Spleen (tissue), 11 donors: ENCODE results near the gene RND2. TPM values are rescaled to one million over a fixed set of nuclear protein-coding genes. Genes with fewer than 3 reads are reported as not detected.

Source experiments
- DNase-seq: peaks from one replicate; pipeline ENCODE4 v3.0.0-alpha.2; 2020
- H3K27ac ChIP-seq, 8 donors: fragments of 200-600 bp; sonication (generic) in 7 of 8; 1 replicate in 4 of 8; 2 replicates in 4 of 8; pipeline versions ENCODE4 v1.5.0 to v1.8.0; 2016 to 2021; ENCODE audit warnings: inconsistent platforms in 4 of 8, mild to moderate bottlenecking in 4 of 8, moderate library complexity in 1 of 8
- H3K27me3 ChIP-seq, 7 donors: fragments of 200-600 bp; sonication (generic) in 6 of 7; replicated peaks in 1 of 7; 1 replicate in 4 of 7; 2 replicates in 3 of 7; pipeline versions ENCODE4 v1.5.0 to v1.8.0; 2016 to 2021; ENCODE audit warnings: inconsistent platforms in 3 of 7, mild to moderate bottlenecking in 1 of 7
- H3K36me3 ChIP-seq, 6 donors: fragments of 200-600 bp; sonication (generic) in 5 of 6; 1 replicate in 4 of 6; 2 replicates in 2 of 6; pipeline versions ENCODE4 v1.5.0 to v1.8.0; 2016 to 2021; ENCODE audit warnings: inconsistent platforms in 2 of 6
- H3K4me1 ChIP-seq, 6 donors: fragments of 200-600 bp; sonication (generic) in 5 of 6; 1 replicate in 3 of 6; 2 replicates in 3 of 6; pipeline versions ENCODE4 v1.5.0 to v1.8.0; 2016 to 2021; ENCODE audit warnings: inconsistent platforms in 3 of 6
- H3K4me3 ChIP-seq, 8 donors: fragments of 200-600 bp; sonication (generic) in 7 of 8; 1 replicate in 4 of 8; 2 replicates in 4 of 8; pipeline versions ENCODE4 v1.5.0 to v1.8.0; 2016 to 2021; ENCODE audit warnings: inconsistent platforms in 4 of 8, mild to moderate bottlenecking in 4 of 8, moderate library complexity in 2 of 8
- H3K9me3 ChIP-seq, 8 donors: fragments of 200-600 bp; sonication (generic) in 7 of 8; 1 replicate in 4 of 8; 2 replicates in 4 of 8; pipeline versions ENCODE4 v1.5.0 to v1.8.0; 2016 to 2021; ENCODE audit warnings: inconsistent platforms in 4 of 8
- POLR2A ChIP-seq, 3 donors: fragments of 450-650 bp; IDR thresholded peaks; one replicate each; pipeline ENCODE4 v1.5.1; 2017; ENCODE audit warnings: antibody characterized with exemption in 3 of 3, mild to moderate bottlenecking in 1 of 3
- POLR2AphosphoS5 ChIP-seq, 3 donors: sonication (generic); formaldehyde crosslinking; IDR thresholded peaks; one replicate each; pipeline ENCODE4 v1.5.1; 2017; ENCODE audit warnings: antibody characterized with exemption in 3 of 3
- WGBS, 5 donors: extraction: QIAGEN DNeasy Blood & Tissue Kit in 3 of 5; methylation state at CpG; one replicate each; pipeline versions ENCODE4 v1.1.5 to v1.1.7; 2013 to 2018; 5-methylcytosine and 5-hydroxymethylcytosine counted together
- intact Hi-C: fragments of 100-400 bp; cut with DNase I; formaldehyde crosslinking; loops from one replicate; pipeline ENCODE4 v1.15.0; 2023; ENCODE audit warnings: low total_unique reads
- polyA plus RNA-seq, 3 donors: library from polyadenylated mRNA; stranded (reverse); fragments of 200-250 nt; gene quantifications; one replicate each; pipeline ENCODE4 v1.2.1, GENCODE V29; 2013
- total RNA-seq, 7 donors: library from RNA; depleted of rRNA in 3 of 7; stranded (reverse); fragments of >200 nt in 3 of 7; fragmentation: NEBNext Ultra II Directional in 4 of 7; extraction: Animal tissue kit (Norgen Biotek cat#: 25700) in 4 of 7; gene quantifications; one replicate each; pipeline versions ENCODE4 v1.1.0 to v1.2.1, GENCODE V29; 2016 to 2021
- TF ChIP-seq, protein P1 (sequence below), 11 experiments: fragments of 200-600 bp in 7 of 11; fragments of 450-650 bp in 4 of 11; sonication (generic) in 4 of 11; IDR thresholded peaks in 8 of 11; conservative IDR thresholded peaks in 3 of 11; 1 replicate in 7 of 11; 2 replicates in 4 of 11; pipeline versions ENCODE4 v1.4.0 to v1.8.0; 2016 to 2021; ENCODE audit warnings: antibody characterized with exemption in 11 of 11, inconsistent platforms in 4 of 11, mild to moderate bottlenecking in 1 of 11
- donor health status: healthy with polysubstance abuse.
- donor health status: DM: no; HTN: no; CAD: no; lungs with moderate emphysema.
- donor health status: DM: no; HTN: no; CAD: no.
- donor health status: Bipolar disorder and iron deficiency.
- donor health status: healthy.
- donor health status: DM: no; HTN: no; CAD: no.
- donor health status: DM: yes; HTN: yes; CAD: no.

Gene RND2
- total and polyA plus RNA-seq, 10 donors, result 0.09 to 0.47 (median 0.26) TPM

DNA sequence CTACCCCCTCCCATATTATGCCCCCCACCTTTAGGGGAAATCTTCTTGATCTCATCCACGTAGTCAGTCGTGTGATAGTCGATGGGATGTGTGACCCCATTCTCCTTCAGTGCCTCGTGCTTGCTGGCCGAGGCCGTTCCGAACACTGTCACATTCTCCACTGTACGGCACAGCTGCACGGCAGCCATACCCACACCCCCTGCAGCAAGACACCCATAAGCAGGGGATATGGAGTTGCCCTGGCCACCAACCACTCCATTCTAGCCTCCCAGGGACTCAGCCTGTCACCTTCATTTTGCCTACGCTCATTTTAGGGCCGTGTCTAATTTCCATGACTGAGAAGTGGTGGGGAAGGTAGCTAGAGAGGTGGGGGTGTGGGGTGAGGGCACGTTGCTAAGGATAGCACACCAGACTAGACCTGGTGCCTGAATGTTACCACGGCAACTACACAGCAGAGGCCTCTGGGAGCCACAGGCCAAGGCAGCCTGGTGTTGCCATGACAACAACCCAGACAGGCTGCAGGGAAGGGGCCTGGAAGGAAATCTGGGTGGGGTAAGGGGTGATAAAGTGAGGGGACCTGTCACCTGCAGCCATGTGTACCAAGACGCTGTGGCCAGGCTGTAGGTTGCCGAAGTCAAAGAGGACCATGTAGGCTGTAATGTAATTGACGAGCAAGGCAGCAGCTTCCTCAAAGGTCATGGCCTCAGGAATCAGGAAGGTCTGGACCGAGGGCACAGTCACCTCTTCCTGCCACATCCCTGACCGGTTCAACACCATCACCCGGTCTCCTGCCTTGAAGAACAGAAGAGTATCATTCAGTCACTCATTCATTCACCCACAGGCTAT is 6.8 kb upstream of the RND2 start:
- peak; percentile 13 to 59 (median 25) for TF ChIP-seq POLR2AphosphoS5 (IDR thresholded peaks at IDR 0.05)
- TF ChIP-seq POLR2A (IDR thresholded peaks at IDR 0.05), result no peak
- peaks cover 33 to 92% (median 70%) of the 10 kb centered on the region in 6 donors for H3K4me1 ChIP-seq
- no peak for DNase-seq
- intact Hi-C loops, result no loop called here
- peaks cover 0 to 51% (median 14%) of the 10 kb centered on the region in 6 donors for H3K36me3 ChIP-seq
- no peaks in the 10 kb centered on the region for H3K27me3 ChIP-seq
- no peak overlapping the region for H3K4me3 ChIP-seq
- peak overlapping the region in 5 of 8 donors; percentile 80 to 87 (median 83) for H3K27ac ChIP-seq
- WGBS, 5 donors, result 62 to 70% (median 67%) methylated on average over 19 of the region's 19 CpGs
- no peaks in the 10 kb centered on the region for H3K9me3 ChIP-seq

DNA sequence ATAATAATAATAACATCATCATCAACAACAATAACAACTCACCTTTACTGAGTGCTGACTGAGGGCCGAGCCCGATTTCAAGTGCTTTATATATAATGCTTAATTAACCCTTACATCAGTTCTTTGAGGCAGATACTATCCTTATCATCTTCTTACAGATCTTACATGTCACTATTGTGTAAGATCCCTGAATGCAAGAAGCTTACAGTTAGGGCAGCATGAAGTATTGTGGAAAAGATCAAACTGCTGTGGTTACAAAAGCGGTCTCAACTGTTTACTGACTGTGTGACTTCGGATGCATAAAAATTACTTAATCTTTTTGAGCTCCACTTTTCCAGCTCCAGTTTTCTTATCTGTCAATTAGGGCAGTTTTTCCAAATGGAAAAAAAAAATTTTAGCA is 6.1 kb upstream of the RND2 start:
- Histone ChIP-seq H3K36me3 (peaks cover 0 to 44% (median 7%) of the 10 kb centered on the region in 6 donors), H3K4me3 (no peak overlapping the region), H3K27ac (peak overlapping the region in 5 of 8 donors; percentile 80 to 87 (median 83)), H3K4me1 (peaks cover 33 to 92% (median 71%) of the 10 kb centered on the region in 6 donors), H3K27me3 (no peaks in the 10 kb centered on the region), H3K9me3 (no peaks in the 10 kb centered on the region)
- TF ChIP-seq POLR2AphosphoS5 (IDR thresholded peaks at IDR 0.05) (no peak), POLR2A (IDR thresholded peaks at IDR 0.05) (no peak)
- intact Hi-C loops, result no loop called here
- DNase-seq, result no peak
- 27 to 47% (median 38%) methylated on average over 4 of the region's 4 CpGs for WGBS, 5 donors

DNA sequence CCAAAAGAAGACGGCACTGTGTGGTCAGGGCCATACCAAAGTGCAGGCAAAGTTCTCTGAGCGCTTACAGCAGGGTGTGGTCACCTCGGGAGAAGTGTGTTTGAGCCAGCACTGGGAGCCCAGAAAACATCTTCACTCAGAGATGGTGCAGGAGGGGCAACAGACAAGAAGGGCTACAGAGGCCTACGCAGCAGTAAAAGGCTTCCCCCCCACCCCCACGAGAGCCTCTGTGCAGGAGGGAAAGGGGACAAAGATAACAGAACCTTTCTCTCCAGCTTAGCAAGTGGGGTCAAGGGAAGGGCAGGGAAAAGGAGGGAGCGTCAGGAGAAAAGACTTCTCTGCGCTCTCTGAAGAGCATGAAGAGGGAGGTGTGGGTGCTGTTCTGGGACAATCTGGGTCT is 5.6 kb upstream of the RND2 start:
- Histone ChIP-seq H3K9me3 (no peaks in the 10 kb centered on the region), H3K36me3 (peaks cover 0 to 39% (median 4%) of the 10 kb centered on the region in 6 donors), H3K27me3 (no peaks in the 10 kb centered on the region), H3K27ac (peak overlapping the region in 7 of 8 donors; percentile 21 to 87 (median 83)), H3K4me3 (peak overlapping the region in 1 of 8 donors; percentile 96), H3K4me1 (peaks cover 32 to 92% (median 72%) of the 10 kb centered on the region in 6 donors)
- intact Hi-C loops, result no loop called here
- TF ChIP-seq POLR2A (IDR thresholded peaks at IDR 0.05) (no peak), POLR2AphosphoS5 (IDR thresholded peaks at IDR 0.05) (no peak)
- TF ChIP-seq, protein P1, sequence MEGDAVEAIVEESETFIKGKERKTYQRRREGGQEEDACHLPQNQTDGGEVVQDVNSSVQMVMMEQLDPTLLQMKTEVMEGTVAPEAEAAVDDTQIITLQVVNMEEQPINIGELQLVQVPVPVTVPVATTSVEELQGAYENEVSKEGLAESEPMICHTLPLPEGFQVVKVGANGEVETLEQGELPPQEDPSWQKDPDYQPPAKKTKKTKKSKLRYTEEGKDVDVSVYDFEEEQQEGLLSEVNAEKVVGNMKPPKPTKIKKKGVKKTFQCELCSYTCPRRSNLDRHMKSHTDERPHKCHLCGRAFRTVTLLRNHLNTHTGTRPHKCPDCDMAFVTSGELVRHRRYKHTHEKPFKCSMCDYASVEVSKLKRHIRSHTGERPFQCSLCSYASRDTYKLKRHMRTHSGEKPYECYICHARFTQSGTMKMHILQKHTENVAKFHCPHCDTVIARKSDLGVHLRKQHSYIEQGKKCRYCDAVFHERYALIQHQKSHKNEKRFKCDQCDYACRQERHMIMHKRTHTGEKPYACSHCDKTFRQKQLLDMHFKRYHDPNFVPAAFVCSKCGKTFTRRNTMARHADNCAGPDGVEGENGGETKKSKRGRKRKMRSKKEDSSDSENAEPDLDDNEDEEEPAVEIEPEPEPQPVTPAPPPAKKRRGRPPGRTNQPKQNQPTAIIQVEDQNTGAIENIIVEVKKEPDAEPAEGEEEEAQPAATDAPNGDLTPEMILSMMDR (IDR thresholded peaks at IDR 0.05 in 8 of 11, conservative IDR thresholded peaks at IDR 0.05 in 3 of 11), result no peak
- DNase-seq, result no peak
- WGBS, 5 donors, result 28 to 47% (median 43%) methylated on average over 7 of the region's 7 CpGs

DNA sequence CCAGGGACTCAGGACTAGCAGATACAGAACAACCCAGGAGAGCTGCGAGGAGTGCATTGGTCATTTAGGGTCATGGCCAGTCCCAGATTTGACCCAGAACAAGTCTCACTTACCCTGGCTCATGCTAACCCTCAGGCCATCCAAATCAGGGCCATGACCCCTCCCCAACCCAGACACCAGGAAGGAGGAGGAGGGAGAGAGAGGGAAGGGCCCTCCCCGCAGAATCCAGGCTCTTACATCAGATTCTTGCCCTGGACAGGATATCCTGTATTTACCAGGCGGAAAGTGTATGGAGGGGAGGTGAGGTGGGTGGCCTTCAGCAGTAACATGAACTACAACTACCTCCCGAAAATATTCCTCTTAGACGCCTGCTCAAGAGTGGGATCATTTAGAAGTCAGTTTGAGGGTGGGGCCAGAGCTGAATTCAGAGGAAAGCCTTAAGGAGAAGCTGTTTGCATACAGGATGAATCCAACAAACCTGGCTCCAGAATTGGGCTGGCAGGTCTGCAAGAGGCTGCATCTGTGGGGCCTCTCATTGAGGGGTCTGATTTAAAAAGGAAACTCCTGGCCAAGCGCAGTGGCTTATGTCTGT is 4.9 kb upstream of the RND2 start:
- peaks cover 25 to 91% (median 69%) of the 10 kb centered on the region in 6 donors for H3K4me1 ChIP-seq
- WGBS, 5 donors, result 26 to 66% (median 46%) methylated on average over 6 of the region's 6 CpGs

More for the DNA sequence above, 4.9 kb upstream of the RND2 start:
- Histone ChIP-seq H3K4me3 (peak overlapping the region in 2 of 8 donors; percentile 96 to 99), H3K27me3 (no peaks in the 10 kb centered on the region), H3K9me3 (no peaks in the 10 kb centered on the region), H3K27ac (peak overlapping the region; percentile 6 to 87 (median 82)), H3K36me3 (peaks cover 0 to 32% (median 0%) of the 10 kb centered on the region in 6 donors)
- intact Hi-C loops, result no loop called here
- TF ChIP-seq, protein P1 (IDR thresholded peaks at IDR 0.05 in 8 of 11, conservative IDR thresholded peaks at IDR 0.05 in 3 of 11), result no peak
- TF ChIP-seq POLR2AphosphoS5 (IDR thresholded peaks at IDR 0.05), result peak in 2 of 3 donors; percentile 25 to 31
- TF ChIP-seq POLR2A (IDR thresholded peaks at IDR 0.05), result no peak
- no peak for DNase-seq
